GM18868 (cell line): ENCODE results near the gene MUC22.
A peak's percentile ranks its signal among the peaks of the same experiment; 100 is the strongest.
"Not testable (repeated sequence)": the region's sequence is repeated elsewhere in the genome, so short reads cannot be mapped to it uniquely, and the experiment has no call there.

ENCODE experiments used
- ATAC-seq: cut with Tn5 transposase; IDR thresholded peaks from one replicate; pipeline ENCODE4 v1.9.1; 2021; ENCODE audit warnings: mild to moderate bottlenecking, moderate library complexity; ENCODE audit not compliant: unreplicated experiment

MUC22 gene

DNA sequence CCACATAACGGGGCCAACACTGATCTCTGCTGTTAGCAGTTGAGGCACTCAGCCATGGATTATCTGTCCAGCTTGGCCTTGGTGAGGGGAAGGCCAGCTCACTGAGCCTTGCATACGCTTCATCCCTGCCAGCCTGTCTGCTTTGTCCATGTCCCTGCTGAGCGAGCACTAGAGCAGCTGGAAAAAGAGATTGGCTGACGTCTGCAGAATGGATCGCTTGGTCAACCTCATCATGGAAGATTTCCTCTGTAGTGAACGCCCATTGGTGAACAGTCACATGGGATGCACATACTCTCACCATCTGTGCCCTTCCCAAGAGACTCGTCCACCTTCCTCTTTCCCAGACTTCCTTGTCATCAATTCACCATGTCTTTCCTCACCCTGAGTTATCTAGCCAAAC is 26.9 kb downstream of the MUC22 start:
- no peak for ATAC-seq

DNA sequence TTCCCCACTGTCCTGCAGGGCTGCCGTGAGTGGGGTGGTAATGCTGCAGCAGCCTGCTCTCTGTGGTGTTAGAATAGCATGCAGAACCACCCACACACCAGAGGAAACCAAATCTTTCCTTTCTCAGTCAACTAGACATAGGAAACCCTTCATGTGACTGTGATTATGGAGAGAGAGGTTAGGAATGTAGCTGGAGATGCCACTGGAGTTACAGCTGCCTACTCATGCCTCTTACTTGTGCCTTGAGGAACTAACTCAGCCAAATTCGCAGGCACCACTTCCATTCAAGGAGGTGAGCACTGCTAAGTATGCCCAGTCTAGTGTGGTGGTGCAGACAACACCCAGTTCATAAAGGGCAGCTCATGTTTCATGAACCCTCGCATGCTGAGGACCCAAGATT is 27.4 kb downstream of the MUC22 start:
- no peak for ATAC-seq

DNA sequence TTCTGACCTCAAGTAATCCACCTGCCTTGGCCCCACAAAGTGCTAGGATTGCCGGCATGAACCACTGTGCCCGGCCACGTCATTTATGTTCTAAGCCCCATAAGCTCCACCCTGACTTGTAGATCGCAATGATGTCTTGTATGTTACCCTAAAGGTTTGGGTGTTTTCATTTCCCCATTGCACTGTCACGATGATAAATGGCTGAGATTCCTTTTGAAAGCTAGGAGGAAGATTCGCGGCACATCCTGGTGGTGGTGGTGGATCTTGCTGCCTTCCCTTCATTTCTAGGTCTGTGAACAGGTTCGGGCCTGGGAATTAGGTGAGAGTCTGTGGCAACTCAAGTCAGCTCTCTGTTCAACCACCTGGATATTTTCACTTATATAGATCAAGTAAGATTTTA is 28.3 kb downstream of the MUC22 start:
- ATAC-seq, result no peak

DNA sequence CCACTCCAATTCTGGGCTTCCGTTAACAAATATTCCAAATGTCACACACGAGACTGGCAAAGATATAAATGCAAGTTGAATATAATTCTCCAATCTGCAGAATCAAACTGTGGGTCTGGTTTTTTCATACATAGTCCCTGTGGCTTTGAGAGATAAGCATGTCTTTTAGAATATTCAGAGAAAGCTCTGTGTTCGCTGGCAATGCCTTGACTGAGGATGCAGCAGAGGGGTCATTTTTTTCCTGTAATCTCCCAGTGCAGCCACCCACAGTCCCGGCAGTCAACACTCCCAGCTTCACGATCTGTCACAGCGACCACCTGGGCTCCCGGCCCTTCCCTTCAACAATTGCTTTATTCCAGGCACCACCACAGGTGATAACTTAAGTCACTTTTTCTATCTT is 30.5 kb downstream of the MUC22 start:
- ATAC-seq, result no peak

DNA sequence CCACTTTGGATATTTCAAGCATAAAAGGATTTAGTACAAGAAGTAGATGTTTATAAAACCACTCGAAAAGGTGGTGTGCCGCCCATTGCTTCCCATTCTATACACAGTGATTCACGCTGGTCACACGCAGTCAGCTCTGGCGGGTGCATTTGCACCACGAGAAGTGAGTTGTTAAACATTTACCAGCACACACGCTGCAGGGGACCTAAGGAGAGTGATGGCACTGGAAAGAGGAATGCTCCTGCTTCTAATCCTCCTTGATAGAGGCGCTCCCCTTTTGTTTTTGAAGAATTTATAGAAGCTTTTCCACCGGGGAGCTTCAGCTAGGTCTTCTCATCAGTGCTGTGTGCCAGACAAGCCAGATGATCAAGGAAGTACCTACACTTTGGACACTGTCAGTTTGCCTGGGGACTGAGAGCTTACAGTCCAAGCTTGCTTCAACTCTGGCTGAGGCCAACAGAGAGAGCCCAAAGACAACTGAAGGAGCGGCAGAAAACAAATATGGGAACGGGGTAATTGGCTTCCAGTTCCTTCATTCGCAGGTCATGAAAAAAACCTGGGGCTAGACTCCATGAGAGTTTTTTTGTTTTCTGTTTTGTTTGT is 31.2 kb downstream of the MUC22 start:
- ATAC-seq, result no peak

DNA sequence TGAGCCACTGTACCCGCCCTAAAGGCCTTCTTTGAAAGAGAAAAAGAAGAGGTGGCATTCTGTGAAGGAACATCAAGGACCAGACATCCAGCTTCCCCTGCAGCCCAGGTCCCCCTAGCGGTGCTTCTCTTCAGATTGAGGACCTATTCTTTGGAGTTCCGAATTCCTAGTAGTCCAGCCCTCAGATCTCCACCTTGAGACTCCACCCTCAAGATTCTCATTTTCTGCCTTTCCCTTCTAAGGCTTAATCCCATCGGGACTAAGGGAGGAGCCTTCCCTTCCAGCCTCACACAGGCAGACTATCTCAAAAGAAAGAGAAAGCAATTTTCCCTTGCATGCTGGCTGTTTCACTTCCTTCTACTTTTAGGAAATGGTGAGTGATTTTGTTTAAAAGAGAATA is 32.5 kb downstream of the MUC22 start:
- ATAC-seq, result no peak

DNA sequence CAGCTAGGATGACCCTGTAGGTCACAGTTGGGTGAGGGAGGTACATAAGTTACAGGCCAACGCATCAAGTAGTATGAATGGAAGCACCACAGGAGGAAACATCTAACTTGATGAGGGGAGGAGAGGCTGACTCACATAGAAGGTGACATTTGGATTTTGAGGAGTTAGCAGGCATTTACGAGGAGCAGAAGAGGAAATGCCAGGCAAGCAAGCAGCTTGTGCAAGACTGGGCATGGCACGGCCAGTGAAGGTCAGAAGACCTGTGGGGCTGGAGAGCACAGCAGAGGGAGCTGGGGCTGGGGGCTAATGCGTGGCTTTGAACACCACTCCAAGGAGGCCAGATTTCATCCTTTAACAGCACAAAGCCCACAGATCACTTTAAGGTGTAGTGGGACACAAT is 37.8 kb downstream of the MUC22 start:
- no peak for ATAC-seq

DNA sequence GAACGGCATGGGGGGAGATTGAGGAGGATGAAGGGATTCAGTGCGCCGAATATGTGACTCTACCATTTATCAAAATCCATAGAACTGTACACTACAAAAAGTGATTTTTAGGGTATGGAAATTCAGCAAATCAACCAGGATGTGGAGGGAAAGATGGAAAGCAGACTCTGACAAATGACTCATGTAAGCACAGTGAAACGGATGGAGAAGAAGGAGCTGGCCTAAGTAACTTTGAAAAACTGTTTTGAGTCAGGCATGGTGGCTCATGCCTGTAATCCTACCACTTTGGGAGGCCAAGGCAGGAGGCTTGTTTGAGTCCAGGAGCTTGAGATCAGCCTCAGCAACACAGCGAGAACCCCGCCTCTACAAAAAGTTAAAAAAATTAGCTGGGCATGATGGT is 39.2 kb downstream of the MUC22 start:
- ATAC-seq, result no peak

DNA sequence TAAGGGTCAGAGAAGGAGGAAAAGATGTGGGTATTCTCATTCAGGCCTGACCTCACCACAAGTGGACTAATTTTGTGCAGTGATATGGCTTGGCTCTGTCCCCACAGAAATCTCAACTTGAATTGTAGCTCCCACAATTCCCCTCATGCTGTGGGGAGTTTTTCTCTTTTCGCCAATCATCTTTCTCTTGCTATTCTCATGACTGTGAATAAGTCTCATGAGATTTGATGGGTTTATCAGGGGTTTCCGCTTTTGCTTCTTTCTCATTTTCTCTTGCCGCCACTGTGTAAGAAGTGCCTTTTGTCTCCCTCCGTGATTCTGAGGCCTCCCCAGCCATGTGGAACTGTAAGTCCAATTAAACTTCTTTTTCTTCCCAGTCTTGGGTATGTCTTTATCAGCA is 42.9 kb downstream of the MUC22 start:
- ATAC-seq, result not testable (repeated sequence)

DNA sequence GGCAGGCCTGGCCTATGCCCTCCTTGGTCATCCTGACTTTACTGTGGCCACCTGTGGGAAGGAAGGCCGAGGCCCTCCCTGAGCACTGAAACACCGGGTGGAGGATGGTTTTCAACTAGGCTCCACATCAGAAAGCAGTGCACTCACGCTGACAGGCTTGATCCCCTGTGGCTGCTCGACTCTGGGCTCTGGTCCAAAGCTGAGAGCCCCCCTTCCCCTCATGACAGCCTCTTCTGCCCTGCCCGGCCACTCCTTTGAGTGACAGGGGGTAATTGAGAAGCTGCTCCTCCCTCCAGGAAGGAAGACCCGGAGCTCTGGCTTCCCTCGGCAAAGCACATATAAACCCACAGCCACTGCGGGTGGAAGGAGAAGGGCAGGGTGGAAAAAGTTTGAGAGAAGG is 43.6 kb downstream of the MUC22 start:
- ATAC-seq, result no peak

DNA sequence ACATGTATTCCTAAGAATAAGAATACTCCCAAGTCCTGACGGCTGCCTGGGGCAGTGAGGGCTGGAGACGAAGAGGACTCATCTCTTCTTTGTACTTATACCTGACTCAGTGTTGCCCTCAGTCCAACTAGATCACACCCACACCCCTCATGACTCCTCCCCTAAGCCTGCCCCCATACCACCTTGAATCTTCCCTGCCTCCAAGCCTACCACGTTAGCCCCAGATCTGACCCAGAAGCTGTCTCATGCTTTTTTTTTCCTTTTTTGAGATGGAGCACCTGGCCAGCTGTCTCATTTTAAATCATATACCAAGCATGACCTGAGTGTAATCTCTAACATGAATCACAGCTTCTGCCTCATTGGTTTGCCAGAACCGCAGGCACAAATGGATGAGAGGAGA is 45.2 kb downstream of the MUC22 start:
- no peak for ATAC-seq

DNA sequence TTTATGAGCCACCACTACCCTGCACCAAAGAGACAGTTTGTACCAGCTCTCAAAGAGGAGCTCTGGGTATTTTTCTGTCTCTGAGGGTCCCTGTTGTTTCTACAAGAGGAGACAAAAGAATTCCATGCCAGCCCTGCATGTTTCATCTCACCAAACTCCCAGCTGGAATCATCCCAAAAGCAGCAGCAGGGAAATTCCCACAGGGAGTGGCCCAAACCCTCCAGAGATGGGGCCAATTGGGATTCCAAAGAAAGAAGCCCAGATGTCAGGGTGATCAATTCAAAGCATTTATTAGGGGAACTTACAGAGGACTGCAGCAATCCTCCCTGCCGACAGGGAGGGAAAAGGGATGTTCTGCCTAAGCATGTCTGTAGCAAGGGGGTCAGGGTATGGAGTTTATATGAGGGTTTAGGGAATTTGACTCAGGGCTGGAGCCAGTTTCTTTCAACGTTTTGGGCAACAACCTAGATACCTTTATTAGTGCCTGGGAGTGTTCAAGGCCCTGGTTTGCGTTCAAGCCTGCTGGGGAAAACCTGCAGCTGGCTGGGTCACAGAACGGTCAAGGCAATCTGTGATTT is 47.2 kb downstream of the MUC22 start:
- ATAC-seq, result no peak

DNA sequence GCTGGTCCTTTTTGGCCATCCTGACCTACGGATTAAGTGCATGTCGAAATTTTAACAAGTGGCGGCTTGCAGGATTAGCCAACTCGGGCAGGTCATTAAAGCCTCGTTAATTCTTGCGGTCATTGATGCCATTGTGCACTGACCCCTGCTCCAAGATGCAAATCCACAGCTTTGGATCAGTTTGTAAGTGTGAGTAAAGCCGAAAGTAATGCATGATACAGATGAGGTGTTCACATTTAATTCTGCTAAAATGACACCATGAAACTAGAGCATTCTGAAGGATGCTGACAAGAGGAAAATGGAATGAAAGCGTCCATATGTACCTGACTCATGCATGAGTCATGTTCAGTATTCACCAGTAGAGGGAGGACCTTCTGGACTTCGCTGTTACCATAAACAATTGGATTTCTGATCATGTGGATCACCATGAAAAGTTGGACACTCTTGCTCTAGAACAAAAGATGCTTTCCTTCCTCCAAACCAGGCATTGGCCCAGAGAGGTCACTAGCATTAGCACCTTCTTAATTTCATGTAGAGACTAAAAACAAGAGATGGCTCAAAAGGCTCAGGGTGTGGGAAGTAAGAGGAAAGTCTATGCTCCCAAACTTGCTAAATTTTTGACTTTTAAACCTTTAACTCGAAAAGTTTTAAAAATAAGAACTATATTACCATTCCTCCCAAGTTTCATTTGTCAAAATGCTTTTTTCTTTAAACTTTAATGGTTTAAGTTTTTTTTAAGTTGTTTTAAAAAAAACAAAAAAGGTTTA is 48.0 kb downstream of the MUC22 start:
- ATAC-seq, result no peak

DNA sequence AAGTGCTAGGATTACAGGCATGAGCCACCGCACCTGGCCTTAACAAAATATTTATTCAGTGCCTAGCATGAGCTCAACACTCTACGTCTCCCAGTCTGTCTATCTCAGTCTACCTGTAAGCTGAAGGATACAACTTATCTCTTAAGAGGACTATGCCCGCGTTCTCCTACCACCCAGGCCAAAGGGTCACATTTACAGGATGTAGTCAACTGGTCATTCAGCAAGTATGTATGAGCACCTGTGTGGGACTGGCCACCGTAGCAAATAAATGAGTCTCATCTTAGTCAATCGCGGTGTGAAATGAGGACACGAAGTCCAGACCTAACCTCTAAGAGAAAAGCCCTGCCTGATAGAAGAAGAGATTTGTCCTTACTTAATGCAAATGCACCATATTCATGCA is 49.9 kb downstream of the MUC22 start:
- no peak for ATAC-seq

DNA sequence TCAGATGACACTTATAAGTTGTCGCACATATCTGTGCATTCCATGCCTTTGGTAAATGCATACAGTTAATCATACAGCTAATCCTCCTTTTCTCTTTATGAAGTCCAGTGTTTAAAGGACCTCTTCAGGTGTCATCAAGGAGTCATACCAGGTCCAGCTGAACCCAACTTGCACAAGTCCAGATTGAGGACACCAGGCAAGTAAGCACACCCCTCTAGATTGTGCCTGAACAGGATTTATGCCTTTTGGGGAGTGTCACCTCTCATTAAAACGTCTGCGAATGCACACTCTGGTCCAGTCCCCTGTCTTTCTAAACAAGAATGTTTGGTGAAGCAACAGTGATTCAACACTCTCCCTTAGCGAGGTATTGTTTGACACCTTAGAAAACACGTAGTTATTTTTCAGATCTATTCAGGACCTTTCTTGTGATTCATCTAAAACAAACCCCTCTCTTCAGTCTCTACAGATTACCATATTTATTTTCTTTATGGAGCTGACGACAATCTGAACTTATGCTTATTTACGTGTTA is 53.7 kb downstream of the MUC22 start:
- no peak for ATAC-seq

DNA sequence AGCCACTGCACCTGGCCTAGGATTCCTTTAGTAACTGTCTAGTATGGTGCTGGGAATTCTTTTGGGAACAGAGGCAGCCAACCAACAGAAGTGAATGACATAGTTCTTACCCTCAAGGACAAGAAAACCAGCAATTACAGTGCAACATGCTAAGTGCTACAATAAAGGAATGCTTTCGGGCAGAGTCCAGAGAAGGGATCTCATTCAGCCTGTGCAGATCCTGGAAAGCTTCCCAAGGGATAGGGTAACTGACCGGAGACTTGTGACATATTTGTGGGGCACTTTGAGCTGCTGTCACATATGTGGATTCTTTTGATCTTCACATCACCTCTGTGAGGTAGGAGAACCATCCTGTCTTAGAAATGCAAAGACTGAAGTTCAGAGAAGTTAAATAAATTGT is 55.3 kb downstream of the MUC22 start:
- no peak for ATAC-seq

DNA sequence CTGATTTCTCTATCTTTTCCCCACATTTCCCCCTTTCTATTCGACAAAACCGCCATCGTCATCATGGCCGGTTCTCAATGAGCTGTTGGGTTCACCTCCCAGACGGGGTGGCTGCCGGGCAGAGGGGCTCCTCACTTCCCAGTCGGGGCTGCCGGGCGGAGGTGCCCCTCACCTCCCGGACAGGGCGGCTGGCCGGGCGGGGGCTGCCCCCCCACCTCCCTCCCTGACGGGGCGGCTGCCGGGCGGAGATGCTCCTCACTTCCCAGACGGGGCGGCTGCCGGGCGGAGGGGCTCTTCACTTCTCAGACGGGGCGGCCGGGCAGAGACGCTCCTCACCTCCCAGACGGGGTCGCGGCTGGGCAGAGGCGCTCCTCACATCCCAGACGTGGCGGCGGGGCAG is 56.8 kb downstream of the MUC22 start:
- ATAC-seq, result not testable (repeated sequence)

DNA sequence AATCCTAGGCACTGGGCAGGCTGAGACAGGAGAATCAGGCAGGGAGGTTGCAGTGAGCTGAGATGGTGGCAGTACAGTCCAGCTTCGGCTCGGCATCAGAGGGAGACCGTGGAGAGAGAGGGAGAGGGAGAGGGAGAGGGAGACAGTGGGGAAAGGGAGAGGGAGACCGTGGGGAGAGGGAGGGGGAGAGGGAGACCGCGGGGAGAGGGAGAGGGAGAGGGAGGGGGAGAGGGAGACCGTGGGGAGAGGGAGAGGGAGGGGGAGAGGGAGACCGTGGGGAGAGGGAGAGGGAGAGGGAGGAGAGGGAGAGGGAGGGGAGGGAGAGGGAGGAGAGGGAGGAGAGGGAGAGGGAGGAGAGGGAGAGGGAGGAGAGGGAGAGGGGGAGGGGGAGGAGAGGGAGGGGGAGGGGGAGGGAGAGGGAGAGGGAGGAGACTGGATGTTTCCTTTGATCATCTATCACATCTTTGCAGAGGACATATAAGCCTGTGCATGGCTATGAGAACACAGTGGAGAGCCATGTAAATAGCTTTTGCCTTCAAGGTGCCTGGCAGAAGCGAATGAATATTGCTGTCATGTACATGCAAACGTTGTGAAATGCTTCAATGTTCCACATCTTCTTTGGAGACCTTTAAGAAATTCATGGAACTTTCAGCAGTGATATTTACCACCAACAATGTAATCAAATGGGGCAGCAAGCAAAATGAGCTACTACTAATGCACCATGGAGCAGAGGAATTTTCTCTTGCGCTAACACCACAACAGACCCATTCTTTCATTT is 57.8 kb downstream of the MUC22 start:
- not testable (repeated sequence) for ATAC-seq

DNA sequence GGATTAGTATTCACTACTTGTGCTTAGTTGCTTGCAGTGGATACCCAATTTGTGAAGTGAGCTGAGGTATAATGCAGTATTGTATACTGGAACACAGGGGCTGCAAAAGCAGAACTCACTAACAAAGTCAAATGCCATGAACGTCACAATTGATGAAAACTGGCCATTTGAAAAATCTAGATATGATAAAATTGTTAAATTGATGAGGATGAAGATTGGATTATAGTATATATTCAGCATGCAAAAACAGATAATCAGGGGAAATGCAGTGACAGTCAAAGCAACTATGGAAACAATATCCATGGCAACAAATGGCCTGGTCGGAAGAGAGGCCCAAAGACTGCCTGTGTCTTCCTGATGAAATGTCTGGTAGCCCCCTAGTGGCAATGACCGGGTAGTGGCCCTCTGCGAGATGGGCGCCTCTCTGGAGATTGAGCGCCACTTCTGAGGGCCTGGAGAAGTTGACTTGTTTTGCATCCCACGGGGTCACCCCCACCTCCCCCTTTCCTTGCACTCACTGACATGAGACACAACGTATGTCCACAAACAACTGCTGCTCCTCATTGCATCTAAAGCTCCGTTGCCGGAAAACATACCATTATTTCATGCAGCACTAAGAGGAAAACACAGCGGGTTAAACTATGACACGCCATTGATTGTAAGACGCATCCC is 58.5 kb downstream of the MUC22 start:
- ATAC-seq, result peak; percentile 51

DNA sequence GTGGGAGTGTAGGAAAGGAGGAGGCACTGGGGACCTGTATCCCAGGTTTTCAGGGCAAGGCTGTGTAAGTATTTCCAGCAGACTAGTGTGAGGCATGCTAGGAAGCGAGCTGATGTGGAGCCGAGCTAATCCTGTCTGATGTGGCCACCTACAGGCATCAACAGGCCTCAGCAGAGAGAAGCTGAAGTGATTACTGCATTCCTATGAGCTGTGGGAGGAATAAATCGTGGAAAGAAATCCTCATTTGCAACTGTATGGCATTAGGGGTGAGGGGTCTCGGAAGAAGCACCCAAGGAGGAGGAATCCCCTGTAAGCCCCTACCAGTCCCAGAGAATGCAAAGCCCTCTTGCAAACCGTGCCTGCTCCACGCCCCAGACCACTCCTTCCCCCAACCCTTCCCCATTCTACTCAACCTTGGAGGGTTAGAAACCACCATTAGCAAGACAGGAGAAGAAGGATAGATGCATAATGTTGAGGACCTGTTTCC is 60.5 kb downstream of the MUC22 start:
- ATAC-seq, result no peak

DNA sequence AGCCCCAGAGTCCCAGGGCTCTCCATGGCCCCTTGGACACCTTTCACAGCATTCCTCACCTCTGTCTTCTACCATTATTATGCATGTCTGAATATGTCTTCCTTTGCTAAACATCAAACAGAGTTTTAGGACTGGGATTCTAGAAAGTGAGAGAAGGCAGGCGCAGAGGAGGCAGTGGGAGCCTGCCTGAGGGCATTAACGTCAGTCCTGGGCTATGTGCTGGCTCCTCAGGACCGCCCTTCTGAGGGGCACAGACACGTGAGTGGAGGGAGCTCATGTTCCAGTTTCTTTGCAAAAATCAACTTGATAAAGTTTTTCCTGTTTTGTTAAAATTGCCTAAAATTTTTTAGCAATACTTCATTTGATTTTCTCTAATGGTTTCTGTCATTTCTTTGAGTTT is 64.1 kb downstream of the MUC22 start:
- ATAC-seq, result no peak
